ENCODE results near the gene ARRB1. TPM values are rescaled to one million over a fixed set of nuclear protein-coding genes. Genes with fewer than 3 reads are reported as not detected.

ARRB1 gene
- total RNA-seq, 1 donor from 2014 or later = 6.7 TPM

GRCh38 chr11:75223954-75224643, 127.4 kb downstream of the ARRB1 start:
- DNase-seq (ENCODE audit: low read depth) = no peak

- DNase-seq (ENCODE audit: low read depth) = no peak
These were observed 131.6 kb downstream of the ARRB1 start for GRCh38 chr11:75219869-75220268.

GRCh38 chr11:75214843-75215242, 136.6 kb downstream of the ARRB1 start:
- no peak for DNase-seq (ENCODE audit: low read depth)

- peak; percentile 59 for DNase-seq (ENCODE audit: low read depth)
These were observed 137.0 kb downstream of the ARRB1 start for GRCh38 chr11:75214411-75214821.

Other genes starting within 250 kb of the ARRB1 start
- 4.2 and 60.3 TPM in 2 replicates for gene SLCO2B1, start 200.6 kb downstream of the ARRB1 start, total RNA-seq
- gene TPBGL, start 110.9 kb downstream of the ARRB1 start, total RNA-seq = 0.55 TPM in 1 of 2 replicates, not detected in the other
- 1,041 and 1,094 TPM in 2 replicates for gene RPS3, start 47.9 kb upstream of the ARRB1 start, total RNA-seq
- 0.70 and 3.1 TPM in 2 replicates for gene KLHL35, start 81.5 kb upstream of the ARRB1 start, total RNA-seq
- gene GDPD5, start 174.3 kb upstream of the ARRB1 start, total RNA-seq = 3.0 TPM in 2 replicates
- 219 and 458 TPM in 2 replicates for gene SERPINH1, start 210.6 kb upstream of the ARRB1 start, total RNA-seq

Measured in renal cortical epithelial cell (primary cell).